HUES64 (cell line): Measurements from ENCODE around the gene CEACAM16.

ENCODE experiments used
- H3K27ac ChIP-seq: 2 replicates; pipeline ENCODE4 v1.7.0; 2013; ENCODE audit warnings: low read depth, low read length, inconsistent platforms
- H3K27me3 ChIP-seq: 2 replicates; pipeline ENCODE4 v1.6.1; 2013; ENCODE audit warnings: mild to moderate bottlenecking, low read length; ENCODE audit not compliant: insufficient read depth
- H3K36me3 ChIP-seq: 2 replicates; pipeline ENCODE4 v1.6.1; 2013; ENCODE audit warnings: mild to moderate bottlenecking, low read length; ENCODE audit not compliant: insufficient read depth
- H3K4me1 ChIP-seq: 2 replicates; pipeline ENCODE4 v1.6.1; 2013; ENCODE audit warnings: mild to moderate bottlenecking, low read length, moderate library complexity; ENCODE audit not compliant: insufficient read depth
- H3K4me3 ChIP-seq: 2 replicates; pipeline ENCODE4 v1.5.1; 2013; ENCODE audit warnings: mild to moderate bottlenecking, low read length, moderate library complexity
- H3K9ac ChIP-seq: 2 replicates; pipeline ENCODE4 v1.6.1; 2013; ENCODE audit warnings: mild to moderate bottlenecking, low read depth, low read length
- H3K9me3 ChIP-seq: 2 replicates; pipeline ENCODE4 v1.6.1; 2013; ENCODE audit warnings: low read depth, low read length; ENCODE audit not compliant: insufficient read depth
- WGBS: fragments of 150-250, 120-280 bp; methylation state at CpG from one replicate; pipeline ENCODE4 v1.1.7; 2013; ENCODE audit warnings: missing lambda C conversion rate; 5-methylcytosine and 5-hydroxymethylcytosine counted together

CEACAM16 gene

DNA sequence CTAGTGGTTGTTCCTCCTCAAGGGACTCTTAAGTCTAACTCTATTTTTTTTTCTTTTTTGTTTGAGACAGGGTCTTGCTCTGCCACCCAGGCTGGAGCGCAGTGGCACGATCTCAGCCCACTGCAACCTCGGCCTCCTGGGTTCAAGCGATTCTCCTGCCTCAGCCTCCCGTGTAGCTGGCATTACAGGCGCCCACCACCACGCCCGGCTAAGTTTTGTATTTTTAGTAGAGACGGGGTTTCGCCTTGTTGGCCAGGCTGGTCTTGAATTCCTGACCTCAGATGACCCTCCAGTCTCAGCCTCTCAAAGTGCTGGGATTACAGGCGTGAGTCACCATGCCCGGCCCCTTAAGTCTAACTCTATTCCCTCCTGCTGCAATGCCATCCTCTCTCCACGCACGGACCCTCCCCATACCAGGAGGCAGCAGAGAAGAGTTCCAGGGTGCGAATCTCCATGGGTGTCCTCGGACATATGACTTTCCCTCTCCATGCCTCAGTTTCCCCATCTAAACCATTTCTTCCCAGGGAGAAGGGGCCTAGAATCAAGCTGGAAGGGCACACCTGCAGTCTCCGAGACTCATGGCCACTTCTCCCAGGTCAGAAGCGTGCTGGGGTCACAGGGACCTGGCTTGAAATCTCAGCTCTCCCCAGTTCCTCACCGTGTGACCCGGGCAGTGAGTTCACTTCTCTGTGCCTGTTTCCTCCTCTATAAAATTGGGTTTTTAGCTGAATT, 43.5 kb downstream of the CEACAM16 start:
- H3K4me1 ChIP-seq: 0 out of 2 replicates have a peak, but pooled peaks cover 3% of the 10 kb centered on the region
- H3K36me3 ChIP-seq: no peaks in the 10 kb centered on the region
- peaks cover 20% of the 10 kb centered on the region for H3K27me3 ChIP-seq
- no peak overlapping the region for H3K27ac ChIP-seq
- 92% methylated on average over 20 of the region's 20 CpGs for WGBS
- H3K9ac ChIP-seq: no peak overlapping the region
- H3K4me3 ChIP-seq: no peak overlapping the region
- no peaks in the 10 kb centered on the region for H3K9me3 ChIP-seq

- Histone ChIP-seq H3K36me3 (no peaks in the 10 kb centered on the region), H3K4me3 (no peak overlapping the region), H3K9ac (no peak overlapping the region), H3K27ac (no peak overlapping the region), H3K27me3 (peaks cover 42% of the 10 kb centered on the region), H3K4me1 (peaks cover 3% of the 10 kb centered on the region; the same call in 1 of the 2 replicates), H3K9me3 (no peaks in the 10 kb centered on the region)
- 57% methylated on average over 3 of the region's 3 CpGs for whole genome bisulfite sequencing
Observed at GRCh38 chr19:44744871-44745332, 46.0 kb downstream of the CEACAM16 start.

DNA sequence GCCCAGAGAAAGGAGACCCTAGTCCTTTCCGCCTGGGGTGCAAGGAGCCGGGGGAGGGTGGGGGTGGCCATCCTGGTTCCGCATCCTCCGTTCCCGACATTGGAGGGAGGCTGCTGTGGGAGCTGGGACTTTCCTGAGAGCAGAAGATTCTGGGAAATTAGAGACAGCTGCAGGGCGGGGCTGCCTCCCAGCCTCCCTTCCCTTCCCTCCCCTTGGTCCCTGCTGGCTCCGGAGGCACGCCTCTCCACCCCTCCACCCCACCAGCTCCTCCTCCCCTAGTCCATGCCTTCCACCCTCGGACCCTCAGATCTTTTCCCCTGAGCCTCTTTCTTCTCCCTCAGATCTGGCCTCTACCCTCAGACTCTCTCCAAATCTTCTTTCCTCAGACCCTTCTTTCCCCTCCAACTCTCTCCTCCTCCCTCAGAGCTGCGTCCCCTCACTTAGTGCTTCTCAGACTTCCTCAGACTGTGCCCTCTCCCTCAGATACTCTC, 46.4 kb downstream of the CEACAM16 start:
- Histone ChIP-seq H3K27me3 (peaks cover 45% of the 10 kb centered on the region), H3K36me3 (no peaks in the 10 kb centered on the region), H3K9me3 (no peaks in the 10 kb centered on the region), H3K4me1 (peaks cover 3% of the 10 kb centered on the region; the same call in 1 of the 2 replicates), H3K27ac (no peak overlapping the region), H3K9ac (no peak overlapping the region), H3K4me3 (no peak overlapping the region)
- WGBS: 26% methylated on average over 10 of the region's 10 CpGs

GRCh38 chr19:44745887-44746600, 47.1 kb downstream of the CEACAM16 start:
- 72% methylated on average over 4 of the region's 4 CpGs for WGBS
- H3K27ac ChIP-seq: no peak overlapping the region
- H3K4me3 ChIP-seq: no peak overlapping the region
- H3K9me3 ChIP-seq: no peaks in the 10 kb centered on the region
- H3K36me3 ChIP-seq: no peaks in the 10 kb centered on the region
- H3K9ac ChIP-seq: no peak overlapping the region
- H3K4me1 ChIP-seq: peaks cover 3% of the 10 kb centered on the region; the same call in 1 of the 2 replicates
- peaks cover 52% of the 10 kb centered on the region for H3K27me3 ChIP-seq

DNA sequence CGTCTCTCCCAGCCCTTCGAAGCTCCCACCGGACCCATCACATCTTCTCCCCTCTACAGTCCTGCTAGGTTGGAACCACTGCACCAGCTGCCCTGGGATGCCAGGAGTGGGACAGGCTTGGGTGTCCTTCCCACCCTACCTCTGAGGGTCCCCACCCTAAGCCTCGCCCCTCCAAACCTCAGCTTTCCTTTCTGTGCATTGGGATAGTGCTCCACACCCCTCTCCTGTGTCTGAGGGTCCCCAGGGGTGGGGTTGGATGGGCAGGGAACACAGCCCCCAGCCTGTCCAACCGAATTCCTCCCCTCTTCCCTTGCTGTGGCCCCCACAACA, 47.6 kb downstream of the CEACAM16 start:
- H3K36me3 ChIP-seq: no peaks in the 10 kb centered on the region
- H3K4me1 ChIP-seq: peaks cover 3% of the 10 kb centered on the region; the same call in 1 of the 2 replicates
- peaks cover 57% of the 10 kb centered on the region for H3K27me3 ChIP-seq
- WGBS: 74% methylated on average over 5 of the region's 5 CpGs
- H3K27ac ChIP-seq: no peak overlapping the region
- no peaks in the 10 kb centered on the region for H3K9me3 ChIP-seq
- H3K9ac ChIP-seq: no peak overlapping the region
- no peak overlapping the region; the same call in 1 of the 2 replicates for H3K4me3 ChIP-seq

DNA sequence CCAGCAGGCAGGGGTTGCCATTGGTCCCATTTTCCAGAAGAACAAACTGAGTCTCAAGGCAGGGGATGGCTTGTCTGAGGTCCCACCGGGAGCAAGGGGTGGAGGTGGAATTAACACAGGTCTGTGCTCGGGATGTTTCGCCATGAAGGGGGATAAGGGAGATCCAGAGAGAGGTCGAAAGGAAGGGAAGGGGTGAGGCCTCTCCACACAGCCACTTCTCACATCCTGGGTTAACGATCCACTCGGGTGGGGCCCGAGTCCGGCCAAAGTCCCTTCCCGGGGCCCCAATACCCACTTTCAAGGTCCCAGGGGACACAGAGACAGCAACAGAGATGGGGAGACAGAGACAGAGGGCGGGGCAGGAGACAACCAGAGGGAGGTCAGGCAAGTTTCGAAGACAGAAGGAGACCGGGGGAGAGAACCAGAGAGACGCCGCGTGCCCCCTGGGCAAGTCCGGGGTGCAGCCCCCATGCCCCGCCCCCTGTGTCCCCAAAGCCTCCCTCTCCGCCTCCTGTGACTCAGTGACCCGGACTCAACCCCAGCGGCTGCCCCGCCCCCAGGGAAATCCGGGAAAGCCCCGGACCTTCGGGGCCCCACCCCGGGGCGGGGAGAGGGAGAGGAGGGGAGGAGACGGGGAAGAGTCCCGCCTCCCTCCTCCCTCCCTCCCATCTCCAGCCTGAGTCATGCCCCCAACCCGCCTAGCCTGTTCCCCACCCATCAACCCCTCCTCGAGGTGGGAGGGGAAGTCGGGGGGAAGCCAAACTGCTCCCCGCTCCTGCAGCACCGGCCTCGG, 48.2 kb downstream of the CEACAM16 start:
- H3K36me3 ChIP-seq: no peaks in the 10 kb centered on the region

DNA sequence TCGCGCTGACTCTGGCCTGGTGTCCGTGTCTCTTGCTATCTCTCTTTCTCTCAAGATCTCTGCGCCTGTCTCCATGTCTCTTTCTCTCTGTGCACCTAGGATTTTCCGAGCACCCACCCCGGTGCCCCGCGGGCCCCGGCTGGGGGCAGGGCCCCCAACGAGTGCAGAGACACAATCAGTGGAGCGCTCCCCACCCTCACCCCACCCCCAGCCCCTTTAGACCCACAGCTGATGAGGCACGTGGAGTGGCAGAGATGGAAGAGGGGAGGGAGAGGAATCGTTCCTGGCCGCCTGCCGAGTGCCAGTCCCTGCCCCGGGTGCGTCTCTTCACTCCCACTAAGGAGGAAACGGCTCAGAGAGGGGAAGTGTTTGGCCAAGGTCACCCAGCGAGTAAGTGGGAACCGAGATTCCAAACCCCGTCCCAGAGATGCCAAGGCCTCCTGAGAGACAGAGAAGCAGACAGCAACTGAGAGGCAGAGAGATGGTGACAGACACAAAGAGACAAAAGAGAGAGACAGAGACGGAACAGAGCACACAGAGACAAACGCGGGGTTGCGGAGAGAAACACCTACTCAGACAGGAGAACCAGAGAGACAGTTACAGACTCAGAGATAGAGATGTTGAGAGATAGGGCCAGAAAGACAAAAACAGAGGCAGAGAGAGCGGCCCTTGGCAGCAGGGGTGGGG, 48.9 kb downstream of the CEACAM16 start:
- no peaks in the 10 kb centered on the region for H3K36me3 ChIP-seq
- peak overlapping the region; percentile 68 for H3K4me3 ChIP-seq
- peaks cover 67% of the 10 kb centered on the region for H3K27me3 ChIP-seq
- H3K27ac ChIP-seq: no peak overlapping the region
- H3K9ac ChIP-seq: no peak overlapping the region; the same call in 1 of the 2 replicates
- H3K4me1 ChIP-seq: peaks cover 3% of the 10 kb centered on the region
- H3K9me3 ChIP-seq: no peaks in the 10 kb centered on the region
- WGBS: under 1% methylated on average over 23 of the region's 26 CpGs

More for the DNA sequence above, 48.2 kb downstream of the CEACAM16 start:
- H3K9ac ChIP-seq: no peak overlapping the region; the same call in 1 of the 2 replicates
- H3K27ac ChIP-seq: no peak overlapping the region
- H3K9me3 ChIP-seq: no peaks in the 10 kb centered on the region
- 6% methylated on average over 21 of the region's 34 CpGs for WGBS
- no peaks in the 10 kb centered on the region; the same call in 1 of the 2 replicates for H3K4me1 ChIP-seq
- peak overlapping the region; percentile 68 for H3K4me3 ChIP-seq
- H3K27me3 ChIP-seq: peaks cover 61% of the 10 kb centered on the region

- H3K4me3 ChIP-seq: peak within 1 kb of the TSS; percentile 68
- 2% methylated on average over 85 of the region's 88 CpGs for WGBS
- no peaks in the 10 kb centered on the region for H3K9me3 ChIP-seq
- no peaks in the 10 kb centered on the region for H3K36me3 ChIP-seq
- H3K27ac ChIP-seq: no peak within 1 kb of the TSS
- H3K9ac ChIP-seq: peak within 1 kb of the TSS; percentile 43; the same call in 1 of the 2 replicates
- H3K27me3 ChIP-seq: peaks cover 72% of the 10 kb centered on the region
- H3K4me1 ChIP-seq: peaks cover 7% of the 10 kb centered on the region
Observed at GRCh38 chr19:44748426-44749254, 49.7 kb downstream of the CEACAM16 start, which contains the start of gene BCL3. Gene BCL3, plus strand, starts transcription at chr19:44748708. Its CDS starts 83 bp downstream, at chr19:44748791.

- H3K27me3 ChIP-seq: peaks cover 78% of the 10 kb centered on the region
Observed at GRCh38 chr19:44749292-44749691, 50.3 kb downstream of the CEACAM16 start.

GRCh38 chr19:44749994-44750393, 51.0 kb downstream of the CEACAM16 start:
- no peaks in the 10 kb centered on the region for H3K9me3 ChIP-seq
- H3K4me3 ChIP-seq: no peak overlapping the region
- no peak overlapping the region for H3K9ac ChIP-seq
- peaks cover 84% of the 10 kb centered on the region for H3K27me3 ChIP-seq
- 88% methylated on average over 10 of the region's 10 CpGs for WGBS
- no peak overlapping the region for H3K27ac ChIP-seq
- peaks cover 11% of the 10 kb centered on the region for H3K4me1 ChIP-seq
- no peaks in the 10 kb centered on the region for H3K36me3 ChIP-seq

More at GRCh38 chr19:44749292-44749691, 50.3 kb downstream of the CEACAM16 start:
- Histone ChIP-seq H3K4me1 (peaks cover 7% of the 10 kb centered on the region), H3K9me3 (no peaks in the 10 kb centered on the region), H3K4me3 (peak overlapping the region; percentile 68; the same call in 1 of the 2 replicates), H3K36me3 (no peaks in the 10 kb centered on the region), H3K27ac (no peak overlapping the region), H3K9ac (no peak overlapping the region)
- 82% methylated on average over 1 of the region's 1 CpG for WGBS
